ENCODE results near the gene SCGB1A1.

The SCGB1A1 gene

GRCh38 chr11:62413060-62413696, 5.7 kb upstream of the SCGB1A1 start:
- H3K27ac ChIP-seq, result no peak overlapping the region

DNA sequence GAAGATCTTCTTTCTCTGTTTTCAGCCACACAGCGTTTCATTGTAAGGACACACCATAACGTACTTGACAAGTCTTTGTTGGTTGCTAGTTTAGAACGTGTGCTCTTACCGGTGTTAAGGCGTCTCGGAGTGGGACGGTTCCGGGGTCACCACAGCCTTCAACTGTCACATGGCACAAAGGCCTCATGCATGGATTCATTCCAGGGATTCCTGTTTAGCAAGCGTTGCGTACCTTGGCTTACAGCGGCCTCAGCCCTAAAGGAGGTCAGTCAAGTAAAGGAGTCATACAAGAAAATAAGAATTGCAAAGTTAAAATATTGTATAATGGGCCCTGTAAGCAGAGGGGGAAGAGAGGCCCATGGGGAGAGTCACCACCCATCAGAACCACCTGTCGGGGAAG, 2.2 kb upstream of the SCGB1A1 start:
- H3K27ac ChIP-seq, result no peak overlapping the region
- TF ChIP-seq ZFX (IDR thresholded peaks at IDR 0.05; ENCODE audit: borderline replicate concordance), result no peak
- TF ChIP-seq, protein P1, sequence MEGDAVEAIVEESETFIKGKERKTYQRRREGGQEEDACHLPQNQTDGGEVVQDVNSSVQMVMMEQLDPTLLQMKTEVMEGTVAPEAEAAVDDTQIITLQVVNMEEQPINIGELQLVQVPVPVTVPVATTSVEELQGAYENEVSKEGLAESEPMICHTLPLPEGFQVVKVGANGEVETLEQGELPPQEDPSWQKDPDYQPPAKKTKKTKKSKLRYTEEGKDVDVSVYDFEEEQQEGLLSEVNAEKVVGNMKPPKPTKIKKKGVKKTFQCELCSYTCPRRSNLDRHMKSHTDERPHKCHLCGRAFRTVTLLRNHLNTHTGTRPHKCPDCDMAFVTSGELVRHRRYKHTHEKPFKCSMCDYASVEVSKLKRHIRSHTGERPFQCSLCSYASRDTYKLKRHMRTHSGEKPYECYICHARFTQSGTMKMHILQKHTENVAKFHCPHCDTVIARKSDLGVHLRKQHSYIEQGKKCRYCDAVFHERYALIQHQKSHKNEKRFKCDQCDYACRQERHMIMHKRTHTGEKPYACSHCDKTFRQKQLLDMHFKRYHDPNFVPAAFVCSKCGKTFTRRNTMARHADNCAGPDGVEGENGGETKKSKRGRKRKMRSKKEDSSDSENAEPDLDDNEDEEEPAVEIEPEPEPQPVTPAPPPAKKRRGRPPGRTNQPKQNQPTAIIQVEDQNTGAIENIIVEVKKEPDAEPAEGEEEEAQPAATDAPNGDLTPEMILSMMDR (IDR thresholded peaks at IDR 0.05), result no peak

More at GRCh38 chr11:62413060-62413696, 5.7 kb upstream of the SCGB1A1 start:
- TF ChIP-seq ZFX (IDR thresholded peaks at IDR 0.05; ENCODE audit: borderline replicate concordance), result no peak
- TF ChIP-seq, protein P1 (IDR thresholded peaks at IDR 0.05), result no peak

GRCh38 chr11:62418136-62418535, 697 bp upstream of the SCGB1A1 start:
- no peak overlapping the region for H3K27ac ChIP-seq
- no peak for TF ChIP-seq ZFX (IDR thresholded peaks at IDR 0.05; ENCODE audit: borderline replicate concordance)
- TF ChIP-seq, protein P1 (IDR thresholded peaks at IDR 0.05), result no peak

GRCh38 chr11:62419314-62419929, 589 bp downstream of the SCGB1A1 start:
- TF ChIP-seq, protein P1 (IDR thresholded peaks at IDR 0.05), result no peak
- no peak for TF ChIP-seq ZFX (IDR thresholded peaks at IDR 0.05; ENCODE audit: borderline replicate concordance)
- H3K27ac ChIP-seq, result no peak overlapping the region

GRCh38 chr11:62419943-62420342, 1.1 kb downstream of the SCGB1A1 start:
- TF ChIP-seq ZFX (IDR thresholded peaks at IDR 0.05; ENCODE audit: borderline replicate concordance), result no peak
- TF ChIP-seq, protein P1 (IDR thresholded peaks at IDR 0.05), result no peak
- no peak overlapping the region for H3K27ac ChIP-seq

GRCh38 chr11:62420882-62421281, 2.0 kb downstream of the SCGB1A1 start:
- no peak for TF ChIP-seq ZFX (IDR thresholded peaks at IDR 0.05; ENCODE audit: borderline replicate concordance)
- TF ChIP-seq, protein P1 (IDR thresholded peaks at IDR 0.05), result no peak
- no peak overlapping the region for H3K27ac ChIP-seq

DNA sequence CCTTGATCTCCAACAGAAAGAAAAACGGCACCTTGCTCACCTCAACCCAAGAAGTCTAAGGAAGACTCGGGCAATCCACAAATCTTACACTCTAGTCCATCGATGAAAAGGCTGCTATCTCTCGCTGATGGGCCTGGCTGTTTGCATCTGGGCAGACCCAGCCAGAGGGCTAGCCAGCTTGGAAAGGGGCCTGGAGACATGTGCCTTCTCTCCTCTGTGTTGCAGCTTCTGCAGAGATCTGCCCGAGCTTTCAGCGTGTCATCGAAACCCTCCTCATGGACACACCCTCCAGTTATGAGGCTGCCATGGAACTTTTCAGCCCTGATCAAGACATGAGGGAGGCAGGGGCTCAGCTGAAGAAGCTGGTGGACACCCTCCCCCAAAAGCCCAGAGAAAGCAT, 3.2 kb downstream of the SCGB1A1 start:
- no peak overlapping the region for H3K27ac ChIP-seq
- TF ChIP-seq, protein P1 (IDR thresholded peaks at IDR 0.05), result no peak
- TF ChIP-seq ZFX (IDR thresholded peaks at IDR 0.05; ENCODE audit: borderline replicate concordance), result no peak
